HG03280 (cell line): Measurements from ENCODE around the gene MAEL.
"Not testable (repeated sequence)": the region's sequence is repeated elsewhere in the genome, so short reads cannot be mapped to it uniquely, and the experiment has no call there.

Experiments
- ATAC-seq: cut with Tn5 transposase; IDR thresholded peaks from one replicate; pipeline ENCODE4 v1.9.1; 2021; ENCODE audit warnings: mild to moderate bottlenecking, moderate library complexity; ENCODE audit not compliant: unreplicated experiment

MAEL gene

GRCh38 chr1:166977951-166978350 lies 11.1 kb upstream of the MAEL start:
- ATAC-seq: no peak

DNA sequence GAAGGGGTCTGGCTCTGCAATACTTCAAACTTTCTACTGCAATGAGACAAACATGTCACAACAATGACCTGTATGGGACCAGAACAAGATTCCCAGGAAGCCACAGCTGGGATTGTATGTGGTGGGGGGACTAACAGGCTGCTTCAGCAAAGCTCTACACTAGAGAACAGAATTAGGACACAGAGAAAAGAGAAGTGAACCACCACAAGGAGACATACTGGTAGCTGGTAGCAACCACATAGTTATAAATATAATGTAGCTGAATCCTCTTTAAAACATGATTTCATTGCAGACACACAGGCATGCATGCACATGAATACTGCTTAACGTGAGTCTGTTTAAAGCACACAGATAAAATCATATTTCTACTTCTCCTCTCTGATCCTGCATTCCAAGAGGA lies 10.3 kb upstream of the MAEL start:
- ATAC-seq: peak; percentile 42

GRCh38 chr1:166980383-166980782 lies 8.7 kb upstream of the MAEL start:
- ATAC-seq: no peak

DNA sequence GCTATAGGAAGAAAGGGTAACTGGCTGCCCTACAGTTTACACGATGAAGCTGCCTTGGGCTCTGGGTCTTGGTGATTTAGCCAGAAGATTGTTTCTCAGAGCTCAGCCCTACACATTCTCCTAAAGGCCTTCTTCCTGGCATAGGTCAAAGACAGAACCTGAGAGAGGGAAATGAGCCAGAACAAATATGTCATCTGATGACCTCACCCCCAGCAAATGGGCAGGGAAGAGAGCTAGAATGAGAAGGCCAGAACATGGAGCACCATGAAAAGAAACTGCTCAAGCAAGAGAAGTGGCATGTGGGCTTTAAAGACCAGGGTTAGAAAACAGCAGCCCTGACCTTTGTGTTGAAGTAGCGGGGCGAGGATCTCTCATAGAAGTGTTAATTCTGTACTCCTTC lies 8.3 kb upstream of the MAEL start:
- no peak for ATAC-seq

GRCh38 chr1:166981589-166981988 lies 7.5 kb upstream of the MAEL start:
- ATAC-seq: no peak

GRCh38 chr1:166999075-166999474 lies 10.0 kb downstream of the MAEL start:
- ATAC-seq: peak; percentile 38

- peak; percentile 83 for ATAC-seq
Observed at GRCh38 chr1:166999500-167000055, 10.5 kb downstream of the MAEL start.

GRCh38 chr1:167000546-167000945 lies 11.5 kb downstream of the MAEL start:
- no peak for ATAC-seq

DNA sequence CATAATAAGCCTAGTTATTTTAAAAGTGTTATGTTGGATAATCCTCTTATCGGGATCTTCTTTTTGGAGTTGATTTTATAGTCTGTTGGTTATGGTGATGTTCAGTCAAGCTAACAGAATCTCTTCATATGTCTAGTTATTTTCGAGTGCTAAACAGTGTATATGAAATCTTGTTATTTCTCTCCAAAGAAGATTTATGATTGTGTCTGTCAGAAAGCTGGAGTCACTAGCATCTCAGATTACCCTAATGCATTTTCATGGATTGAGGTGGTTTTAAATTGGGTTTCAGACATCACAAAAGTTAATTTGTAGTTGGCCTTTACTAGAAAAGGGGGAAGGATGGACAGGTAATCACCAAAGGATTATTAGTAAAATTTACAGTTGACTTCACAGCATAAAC lies 13.3 kb downstream of the MAEL start:
- ATAC-seq: no peak

DNA sequence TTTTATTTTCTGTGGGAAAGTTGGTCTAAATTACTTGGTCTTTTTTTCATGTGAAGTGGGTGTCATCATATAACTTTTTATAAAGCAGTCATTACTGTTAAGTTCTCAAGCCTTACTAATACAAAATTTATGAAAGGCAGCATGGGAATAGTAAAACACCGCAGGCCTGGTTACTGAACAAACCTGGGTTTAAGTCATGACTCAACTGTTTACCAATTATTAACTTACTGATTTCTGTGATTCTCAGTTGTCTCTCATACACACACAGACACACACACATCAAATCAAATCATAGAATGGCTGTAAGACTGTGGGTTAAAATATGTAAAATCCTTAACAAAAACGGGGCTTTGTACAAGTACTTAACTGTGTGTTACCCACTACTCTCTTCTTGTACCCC lies 14.6 kb downstream of the MAEL start:
- ATAC-seq: no peak

DNA sequence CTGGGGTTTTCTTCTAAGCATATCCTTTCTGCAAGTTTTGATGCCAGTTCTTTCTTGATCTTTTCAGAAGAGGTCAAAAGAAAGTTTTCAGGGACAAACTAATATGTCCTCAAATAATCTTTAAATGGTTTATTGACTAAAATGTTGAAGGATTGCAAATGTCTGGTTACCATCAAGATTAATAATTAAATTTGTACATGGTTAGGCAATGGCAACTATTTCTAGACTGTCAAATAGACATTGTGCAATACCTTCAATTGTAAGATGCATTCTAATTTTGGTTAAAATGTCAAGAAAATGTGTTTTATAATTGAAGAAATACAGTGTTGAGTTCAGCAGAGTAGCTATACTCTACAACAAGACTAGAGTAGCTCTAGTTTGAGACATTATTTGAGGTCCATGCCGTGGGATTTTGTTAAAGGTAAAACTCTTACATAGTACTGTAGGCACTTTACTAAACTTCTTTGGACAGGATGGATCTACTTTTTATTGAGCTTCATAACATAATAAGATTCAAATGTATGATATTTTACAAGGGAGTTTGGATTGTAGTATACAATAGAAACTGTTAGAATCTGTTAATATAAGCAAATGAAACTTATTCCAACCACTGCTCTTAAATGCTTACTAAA lies 22.6 kb downstream of the MAEL start:
- ATAC-seq: no peak

DNA sequence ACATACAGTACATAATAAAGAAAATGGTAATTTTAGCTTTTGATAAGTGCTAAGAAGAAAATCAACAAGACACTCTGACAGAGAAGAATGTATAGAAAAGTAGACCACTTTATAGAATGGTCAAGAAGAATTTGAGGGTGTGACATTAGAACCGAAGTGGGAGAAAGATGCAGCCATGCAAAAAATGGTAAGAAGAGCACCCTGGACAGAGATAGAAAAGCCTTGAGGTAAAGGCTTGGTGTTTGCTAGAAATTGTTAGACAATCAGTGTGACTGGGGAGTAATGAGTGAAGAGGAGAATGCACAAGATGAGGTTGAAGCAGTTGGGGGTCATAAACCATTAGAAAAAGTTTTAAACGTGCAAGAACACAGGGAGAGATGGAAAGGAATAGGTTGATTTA lies 23.5 kb downstream of the MAEL start:
- no peak for ATAC-seq

- ATAC-seq: no peak
Observed at GRCh38 chr1:167013108-167013929, 24.2 kb downstream of the MAEL start.

DNA sequence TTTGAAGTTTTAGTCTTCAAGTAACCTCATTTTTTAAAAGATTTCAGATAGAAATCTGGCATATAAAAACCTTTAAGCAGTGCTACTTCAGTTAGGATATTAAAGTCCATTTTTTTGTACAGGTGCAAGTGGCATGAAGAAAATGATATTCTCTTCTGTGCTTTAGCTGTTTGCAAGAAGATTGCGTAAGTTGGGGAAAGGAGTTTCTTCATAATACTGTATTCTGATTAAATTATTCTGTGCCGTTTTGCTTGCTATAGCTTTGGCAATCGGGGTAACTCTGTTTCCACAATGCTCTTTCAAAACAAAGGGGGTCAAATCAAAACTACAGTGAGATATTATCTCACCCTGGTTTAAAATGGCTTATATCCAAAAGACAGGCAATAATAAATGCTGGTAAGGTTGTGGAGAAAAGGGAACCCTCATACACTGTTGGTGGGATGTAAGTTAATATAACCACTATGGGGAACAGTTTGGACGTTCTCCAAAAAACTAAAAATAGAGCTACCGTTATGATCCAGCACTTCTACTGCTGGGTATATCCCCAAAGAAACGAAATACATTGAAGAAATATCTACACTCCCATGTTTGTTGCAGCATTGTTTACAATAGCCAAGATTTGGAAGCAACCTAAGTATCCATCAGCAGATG lies 27.1 kb downstream of the MAEL start:
- no peak for ATAC-seq

DNA sequence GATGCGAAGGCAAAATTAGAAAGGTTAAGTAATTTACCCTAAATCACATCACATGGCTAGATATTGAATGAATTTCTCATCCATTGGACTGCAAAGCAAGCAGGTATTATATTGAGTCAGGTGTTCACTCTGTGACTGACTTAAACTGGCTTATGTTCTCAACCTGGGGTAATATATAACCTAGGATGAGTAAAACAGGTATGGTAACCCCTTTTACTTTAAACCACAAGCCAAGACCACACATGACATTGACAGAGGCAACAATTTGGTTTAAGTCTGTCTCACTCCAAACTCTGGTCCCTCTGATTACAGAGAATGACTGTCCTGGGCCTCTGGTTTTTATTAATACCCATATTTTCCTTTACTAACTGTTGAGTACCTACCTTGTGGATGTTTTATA lies 33.3 kb downstream of the MAEL start:
- ATAC-seq: no peak

GRCh38 chr1:167029553-167029952 lies 40.5 kb downstream of the MAEL start:
- not testable (repeated sequence) for ATAC-seq

GRCh38 chr1:167033646-167034045 lies 44.6 kb downstream of the MAEL start:
- no peak for ATAC-seq

DNA sequence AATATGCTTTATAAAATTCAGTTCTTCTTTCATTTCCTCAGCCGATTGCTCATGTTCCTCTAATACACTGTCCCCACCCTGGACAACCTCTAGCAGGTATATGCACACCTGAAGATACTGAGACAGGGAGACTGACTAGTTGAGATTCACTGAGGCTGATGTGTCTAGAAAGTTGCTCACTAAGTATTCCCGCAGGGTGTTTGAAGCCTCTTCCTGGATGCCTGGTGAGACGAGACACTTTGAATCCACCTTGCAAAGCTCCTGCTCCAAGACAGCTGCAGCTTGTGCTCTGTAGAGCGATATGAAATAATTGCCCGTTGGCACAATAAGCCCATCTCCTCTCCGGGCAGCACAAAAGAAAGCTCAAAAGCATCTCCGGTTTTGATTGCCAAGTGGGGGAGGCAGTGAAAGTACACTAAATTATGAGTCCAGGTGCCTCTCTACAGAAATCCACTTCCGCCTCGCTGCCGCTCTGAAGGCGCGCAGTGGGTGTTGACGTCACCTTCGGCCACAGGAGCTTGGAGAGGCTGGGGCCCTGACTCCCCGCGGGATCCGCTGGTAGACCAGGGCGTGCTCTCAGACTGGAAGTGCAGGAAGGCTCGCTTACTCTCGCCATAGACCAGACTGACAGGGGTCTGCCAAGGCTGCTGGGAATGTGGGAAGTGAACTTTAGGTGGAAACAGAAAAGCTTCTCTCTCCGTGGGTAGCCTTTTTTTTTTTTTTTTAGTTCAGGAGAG lies 54.8 kb downstream of the MAEL start:
- peak; percentile 99 for ATAC-seq

GRCh38 chr1:167051907-167052306 lies 62.8 kb downstream of the MAEL start:
- ATAC-seq: no peak

GRCh38 chr1:167052389-167052788 lies 63.3 kb downstream of the MAEL start:
- ATAC-seq: no peak

DNA sequence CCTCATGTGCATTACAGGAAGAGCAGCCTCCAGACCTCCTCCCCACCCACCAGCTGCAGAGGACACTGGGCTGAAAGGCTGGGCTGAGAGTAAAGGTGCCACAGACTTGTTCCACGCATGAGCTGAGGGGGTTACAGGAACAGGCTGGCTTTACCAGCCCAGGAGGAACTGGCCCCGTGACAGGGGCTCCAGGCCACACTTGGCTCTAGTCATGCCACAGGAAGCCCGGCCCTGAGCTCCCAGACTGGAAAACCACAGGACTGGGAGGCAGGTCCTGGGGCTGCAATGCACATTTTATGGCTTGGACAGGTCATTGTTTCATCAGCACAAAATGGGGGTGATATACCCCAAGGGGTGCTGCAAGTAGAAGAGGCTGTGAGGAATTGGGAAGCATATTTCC lies 65.5 kb downstream of the MAEL start:
- ATAC-seq: no peak
